Fibroblast of lung (primary cell): ENCODE data around the gene HSPB8. TPM values are rescaled to one million over a fixed set of nuclear protein-coding genes. Genes with fewer than 3 reads are reported as not detected.
A peak's percentile ranks its signal among the peaks of the same experiment; 100 is the strongest.

Source experiments
- DNase-seq, 2 donors: peaks; one replicate each; pipeline versions ENCODE4 v3.0.0 to v3.0.0-alpha.2; 2010; ENCODE audit warnings: low read depth in 2 of 2
- H2AFZ ChIP-seq: 2 replicates; pipeline ENCODE4 v1.5.1; 2012; ENCODE audit warnings: low read length, control low read depth, inconsistent platforms
- H3K27ac ChIP-seq: 2 replicates; pipeline ENCODE4 v1.5.1; 2011; ENCODE audit warnings: low read length, control low read depth; ENCODE audit not compliant: insufficient read depth
- H3K27me3 ChIP-seq: 2 replicates; pipeline ENCODE4 v1.5.1; 2011; ENCODE audit warnings: mild to moderate bottlenecking, low read length; ENCODE audit not compliant: control insufficient read depth, insufficient read depth
- H3K36me3 ChIP-seq: 2 replicates; pipeline ENCODE4 v1.5.1; 2011; ENCODE audit warnings: low read length; ENCODE audit not compliant: control insufficient read depth, insufficient read depth
- H3K4me1 ChIP-seq: 2 replicates; pipeline ENCODE4 v1.5.1; 2011; ENCODE audit warnings: low read length; ENCODE audit not compliant: control insufficient read depth, insufficient read depth; ENCODE audit errors: extremely low read depth
- H3K4me2 ChIP-seq: 2 replicates; pipeline ENCODE4 v1.5.1; 2011; ENCODE audit warnings: low read length, control low read depth; ENCODE audit not compliant: insufficient read depth; ENCODE audit errors: extremely low read depth
- H3K4me3 ChIP-seq, 4 experiments: fragments of 200-600 bp in 1 of 4; sonication (generic) in 1 of 4; replicated peaks in 1 of 4; 2 replicates each; pipeline ENCODE4 v1.5.1; 2011 to 2016; ENCODE audit warnings: low read length in 4 of 4, low read depth in 3 of 4, mild to moderate bottlenecking in 3 of 4, control low read depth in 2 of 4, inconsistent platforms in 1 of 4, mixed read lengths in 1 of 4; ENCODE audit not compliant: insufficient read depth in 1 of 4; ENCODE audit errors: control extremely low read depth in 1 of 4
- H3K79me2 ChIP-seq: 2 replicates; pipeline ENCODE4 v1.5.1; 2012; ENCODE audit warnings: mild to moderate bottlenecking, low read length, inconsistent platforms; ENCODE audit not compliant: control insufficient read depth, insufficient read depth
- H3K9ac ChIP-seq: 2 replicates; pipeline ENCODE4 v1.5.1; 2011; ENCODE audit warnings: mild to moderate bottlenecking, low read length, control low read depth; ENCODE audit not compliant: insufficient read depth
- H3K9me3 ChIP-seq: 2 replicates; pipeline ENCODE4 v1.5.1; 2012; ENCODE audit warnings: low read depth, low read length; ENCODE audit not compliant: control insufficient read depth, insufficient read depth
- H4K20me1 ChIP-seq: 2 replicates; pipeline ENCODE4 v1.5.1; 2011; ENCODE audit warnings: low read length; ENCODE audit not compliant: control insufficient read depth, insufficient read depth; ENCODE audit errors: extremely low read depth
- EZH2 ChIP-seq: IDR thresholded peaks from 2 replicates; pipeline ENCODE4 v1.5.1; 2012; ENCODE audit warnings: low read length, control low read depth, mild to moderate bottlenecking; ENCODE audit errors: missing control alignments
- polyA plus RNA-seq, 2 donors: library from polyadenylated mRNA; depleted of rRNA in 1 of 2; stranded (reverse) in 1 of 2; unstranded in 1 of 2; fragments of >200 nt; gene quantifications; 2 replicates each; pipeline ENCODE4 v1.2.1, GENCODE V29; 2011 to 2012; ENCODE audit warnings: missing spikeins in 1 of 2
- total RNA-seq: library from RNA; depleted of rRNA; stranded (reverse); fragments of >200 nt; gene quantifications from 2 replicates; pipeline ENCODE4 v1.2.1, GENCODE V29; 2014
- TF ChIP-seq, protein P1 (sequence below), 2 donors: IDR thresholded peaks in 1 of 2; conservative IDR thresholded peaks in 1 of 2; 1 replicate in 1 of 2; 2 replicates in 1 of 2; pipeline ENCODE4 v1.5.1; 2011 to 2012; ENCODE audit warnings: low read length in 2 of 2, control low read depth in 1 of 2, inconsistent platforms in 1 of 2, low read depth in 1 of 2, mild to moderate bottlenecking in 1 of 2

Gene HSPB8
- total and polyA plus RNA-seq, 2 donors (not counting 1 experiment from before 2014, with no cell fraction given), result 23.8 to 42.4 TPM

DNA sequence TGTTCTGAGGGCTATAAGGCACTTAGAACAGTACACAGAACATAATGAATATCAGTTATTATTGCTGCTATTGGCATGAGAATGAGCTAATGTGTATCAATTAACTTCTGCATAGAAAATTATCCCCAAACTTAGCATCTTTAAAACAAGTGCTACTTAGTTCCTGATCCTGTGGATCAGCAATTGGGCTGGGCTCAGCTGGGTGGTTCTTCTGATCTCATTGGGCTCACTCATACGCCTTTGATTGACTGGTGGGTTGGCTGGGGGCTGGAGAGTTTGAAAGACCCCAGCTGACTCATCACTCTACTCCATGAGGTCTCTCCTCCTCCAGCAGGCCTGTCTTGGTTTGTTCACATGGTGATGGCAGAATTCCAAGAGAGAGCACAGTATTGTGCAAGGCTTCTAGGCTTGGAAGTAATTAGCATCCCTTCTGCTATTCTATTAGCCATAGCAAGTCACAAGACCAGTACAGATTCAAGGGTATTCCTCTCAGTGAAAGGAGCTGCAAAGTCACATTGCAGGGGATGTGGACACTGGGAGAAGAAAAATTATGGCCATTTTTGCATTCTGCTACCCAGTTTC is 27.2 kb upstream of the HSPB8 start:
- no peak overlapping the region for H3K27ac ChIP-seq
- peak in 1 of 2 donors; percentile 27 for DNase-seq
- H2AFZ ChIP-seq, result no peak overlapping the region
- H3K79me2 ChIP-seq, result no peaks in the 10 kb centered on the region
- H3K27me3 ChIP-seq, result no peaks in the 10 kb centered on the region
- no peaks in the 10 kb centered on the region for H4K20me1 ChIP-seq
- H3K36me3 ChIP-seq, result no peaks in the 10 kb centered on the region
- TF ChIP-seq, protein P1, sequence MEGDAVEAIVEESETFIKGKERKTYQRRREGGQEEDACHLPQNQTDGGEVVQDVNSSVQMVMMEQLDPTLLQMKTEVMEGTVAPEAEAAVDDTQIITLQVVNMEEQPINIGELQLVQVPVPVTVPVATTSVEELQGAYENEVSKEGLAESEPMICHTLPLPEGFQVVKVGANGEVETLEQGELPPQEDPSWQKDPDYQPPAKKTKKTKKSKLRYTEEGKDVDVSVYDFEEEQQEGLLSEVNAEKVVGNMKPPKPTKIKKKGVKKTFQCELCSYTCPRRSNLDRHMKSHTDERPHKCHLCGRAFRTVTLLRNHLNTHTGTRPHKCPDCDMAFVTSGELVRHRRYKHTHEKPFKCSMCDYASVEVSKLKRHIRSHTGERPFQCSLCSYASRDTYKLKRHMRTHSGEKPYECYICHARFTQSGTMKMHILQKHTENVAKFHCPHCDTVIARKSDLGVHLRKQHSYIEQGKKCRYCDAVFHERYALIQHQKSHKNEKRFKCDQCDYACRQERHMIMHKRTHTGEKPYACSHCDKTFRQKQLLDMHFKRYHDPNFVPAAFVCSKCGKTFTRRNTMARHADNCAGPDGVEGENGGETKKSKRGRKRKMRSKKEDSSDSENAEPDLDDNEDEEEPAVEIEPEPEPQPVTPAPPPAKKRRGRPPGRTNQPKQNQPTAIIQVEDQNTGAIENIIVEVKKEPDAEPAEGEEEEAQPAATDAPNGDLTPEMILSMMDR (conservative IDR thresholded peaks at IDR 0.05 in 1 of 2, IDR thresholded peaks at IDR 0.05 in 1 of 2; ENCODE audit: low read depth in 1 of 2, low read length in 2 of 2), result no peak
- no peak for TF ChIP-seq EZH2
- H3K4me3 ChIP-seq, result no peak overlapping the region
- H3K9ac ChIP-seq, result no peak overlapping the region
- H3K4me2 ChIP-seq, result no peak overlapping the region
- no peaks in the 10 kb centered on the region for H3K4me1 ChIP-seq
- H3K9me3 ChIP-seq, result no peaks in the 10 kb centered on the region

DNA sequence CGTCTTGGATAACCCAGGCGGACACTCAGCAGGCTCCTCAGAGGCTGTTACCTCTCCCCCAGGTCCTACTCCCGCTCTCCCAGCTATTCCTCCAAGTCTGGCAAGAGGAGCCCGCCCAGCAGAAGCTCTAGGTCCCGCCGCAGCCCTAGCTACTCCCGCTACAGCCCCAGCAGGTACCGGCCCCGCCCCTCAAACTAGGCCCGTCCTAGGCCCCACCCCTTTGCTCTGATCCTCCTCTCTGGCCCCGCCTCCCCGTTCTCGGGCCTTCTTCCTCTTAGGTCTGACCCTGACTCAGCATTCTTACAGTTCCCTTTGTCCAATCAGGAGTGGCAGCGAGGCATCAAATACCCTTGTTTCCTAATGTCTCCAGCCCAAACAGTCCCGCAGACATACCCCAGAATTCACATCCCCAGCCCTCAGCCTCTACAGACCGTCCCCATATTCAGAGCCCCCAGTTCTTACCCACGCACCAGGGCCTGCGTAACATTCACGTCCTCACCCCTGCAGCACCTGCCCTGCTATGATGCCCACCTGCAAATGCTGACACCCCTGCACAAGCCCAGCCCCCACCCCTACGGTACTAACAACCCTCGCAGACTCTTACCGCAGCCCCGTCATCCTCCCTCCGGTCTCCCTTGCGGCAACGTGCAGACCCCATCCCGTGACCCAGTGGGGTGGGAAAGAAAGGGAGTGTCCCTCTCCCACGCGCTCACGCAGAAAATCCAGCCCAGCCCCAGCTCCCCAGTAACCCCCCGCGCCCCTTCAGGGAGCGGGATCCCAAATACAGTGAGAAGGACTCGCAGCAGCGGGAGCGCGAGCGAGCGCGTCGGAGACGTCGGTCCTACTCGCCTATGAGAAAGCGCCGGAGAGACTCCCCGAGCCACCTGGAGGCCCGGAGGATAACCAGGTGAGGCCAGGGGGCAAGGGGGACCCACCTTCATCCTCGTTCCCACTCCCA is 25.0 kb upstream of the HSPB8 start:
- H3K4me2 ChIP-seq, result peak overlapping the region; percentile 25
- H2AFZ ChIP-seq, result no peak overlapping the region

DNA sequence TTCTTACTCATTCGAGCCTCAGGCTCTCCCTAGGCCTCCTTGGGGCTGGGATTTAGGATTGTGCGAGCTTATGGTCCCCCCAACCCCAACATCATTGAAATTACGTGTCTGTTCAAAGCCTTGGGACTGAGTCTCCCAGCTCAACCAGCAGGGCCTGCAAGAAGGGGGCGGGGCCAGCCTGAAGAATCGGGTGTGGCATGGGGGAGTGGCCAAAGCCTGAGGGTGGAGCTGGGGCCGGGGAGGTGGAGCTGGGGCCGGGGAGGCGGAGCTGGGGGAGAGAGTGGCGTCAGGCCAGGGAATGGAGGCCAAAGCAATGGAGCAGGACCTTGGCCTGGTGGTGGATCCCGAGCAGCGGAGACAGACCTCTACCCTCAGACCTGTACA is 24.3 kb upstream of the HSPB8 start:
- Histone ChIP-seq H3K27me3 (no peaks in the 10 kb centered on the region), H3K9ac (no peak overlapping the region), H3K4me1 (no peaks in the 10 kb centered on the region), H3K9me3 (no peaks in the 10 kb centered on the region), H3K79me2 (no peaks in the 10 kb centered on the region), H3K4me2 (no peak overlapping the region), H4K20me1 (no peaks in the 10 kb centered on the region), H3K27ac (no peak overlapping the region), H2AFZ (no peak overlapping the region), H3K36me3 (no peaks in the 10 kb centered on the region), H3K4me3 (no peak overlapping the region)
- no peak for DNase-seq
- no peak for TF ChIP-seq EZH2
- TF ChIP-seq, protein P1 (conservative IDR thresholded peaks at IDR 0.05 in 1 of 2, IDR thresholded peaks at IDR 0.05 in 1 of 2; ENCODE audit: low read depth in 1 of 2, low read length in 2 of 2), result no peak

More for the DNA sequence above, 25.0 kb upstream of the HSPB8 start:
- TF ChIP-seq EZH2, result no peak
- TF ChIP-seq, protein P1 (conservative IDR thresholded peaks at IDR 0.05 in 1 of 2, IDR thresholded peaks at IDR 0.05 in 1 of 2; ENCODE audit: low read depth in 1 of 2, low read length in 2 of 2), result no peak
- DNase-seq, result peak; percentile 7 to 49
- H3K27ac ChIP-seq, result no peak overlapping the region
- H3K4me1 ChIP-seq, result no peaks in the 10 kb centered on the region
- H3K79me2 ChIP-seq, result no peaks in the 10 kb centered on the region
- H3K4me3 ChIP-seq, result peak overlapping the region in 1 of 4 experiments; percentile 8
- no peaks in the 10 kb centered on the region for H4K20me1 ChIP-seq
- H3K27me3 ChIP-seq, result no peaks in the 10 kb centered on the region
- H3K9me3 ChIP-seq, result no peaks in the 10 kb centered on the region
- no peak overlapping the region for H3K9ac ChIP-seq
- no peaks in the 10 kb centered on the region for H3K36me3 ChIP-seq
